ENCODE data around the gene DNAJC1.
"Not testable (repeated sequence)": the region's sequence is repeated elsewhere in the genome, so short reads cannot be mapped to it uniquely, and the experiment has no call there.

Gene DNAJC1

GRCh38 chr10:22034333-22034732 lies 30.8 kb upstream of the DNAJC1 start:
- no peak for TF ChIP-seq CTCF (IDR thresholded peaks at IDR 0.05; ENCODE audit: control insufficient read depth, insufficient read depth, low read depth, low read length, missing control alignments)
- DNase-seq (ENCODE audit: low read depth): no peak
- no peak overlapping the region for H3K4me3 ChIP-seq (ENCODE audit: control insufficient read depth, low read depth, low read length)

- not testable (repeated sequence) for DNase-seq (ENCODE audit: low read depth)
Observed at GRCh38 chr10:22032268-22032667, 28.7 kb upstream of the DNAJC1 start.

GRCh38 chr10:22030421-22030820 lies 26.9 kb upstream of the DNAJC1 start:
- TF ChIP-seq CTCF (IDR thresholded peaks at IDR 0.05; ENCODE audit: control insufficient read depth, insufficient read depth, low read depth, low read length, missing control alignments): no peak
- H3K4me3 ChIP-seq (ENCODE audit: control insufficient read depth, low read depth, low read length): no peak overlapping the region
- DNase-seq (ENCODE audit: low read depth): no peak

More at GRCh38 chr10:22032268-22032667, 28.7 kb upstream of the DNAJC1 start:
- H3K4me3 ChIP-seq (ENCODE audit: control insufficient read depth, low read depth, low read length): not testable (repeated sequence)

- no peak overlapping the region for H3K4me3 ChIP-seq (ENCODE audit: control insufficient read depth, low read depth, low read length)
- no peak for DNase-seq (ENCODE audit: low read depth)
- no peak for TF ChIP-seq CTCF (IDR thresholded peaks at IDR 0.05; ENCODE audit: control insufficient read depth, insufficient read depth, low read depth, low read length, missing control alignments)
Observed at GRCh38 chr10:22029445-22030236, 26.1 kb upstream of the DNAJC1 start.

- H3K4me3 ChIP-seq (ENCODE audit: control insufficient read depth, low read depth, low read length): no peak overlapping the region
- no peak for TF ChIP-seq CTCF (IDR thresholded peaks at IDR 0.05; ENCODE audit: control insufficient read depth, insufficient read depth, low read depth, low read length, missing control alignments)
- no peak for DNase-seq (ENCODE audit: low read depth)
Observed at GRCh38 chr10:22027364-22028238, 24.1 kb upstream of the DNAJC1 start.

GRCh38 chr10:22026287-22026686 lies 22.8 kb upstream of the DNAJC1 start:
- no peak for TF ChIP-seq CTCF (IDR thresholded peaks at IDR 0.05; ENCODE audit: control insufficient read depth, insufficient read depth, low read depth, low read length, missing control alignments)
- H3K4me3 ChIP-seq (ENCODE audit: control insufficient read depth, low read depth, low read length): no peak overlapping the region
- no peak for DNase-seq (ENCODE audit: low read depth)

GRCh38 chr10:22023508-22023907 lies 20.0 kb upstream of the DNAJC1 start:
- DNase-seq (ENCODE audit: low read depth): no peak
- no peak overlapping the region for H3K4me3 ChIP-seq (ENCODE audit: control insufficient read depth, low read depth, low read length)
- TF ChIP-seq CTCF (IDR thresholded peaks at IDR 0.05; ENCODE audit: control insufficient read depth, insufficient read depth, low read depth, low read length, missing control alignments): no peak

Measured in AG09309 (cell line).